ENCODE measurements around the gene FZD2.

Gene FZD2

GRCh38 chr17:44558334-44558709 lies 1.0 kb downstream of the FZD2 start:
- Histone ChIP-seq H3K27ac (ENCODE audit: low read length) (no peak overlapping the region), H3K9ac (ENCODE audit: low read depth, low read length) (no peak overlapping the region), H3K4me1 (ENCODE audit: insufficient read depth, low read length) (peaks cover 28% of the 10 kb centered on the region), H3K27me3 (ENCODE audit: insufficient read depth, low read length, poor library complexity) (peaks cover 10% of the 10 kb centered on the region), H3K4me3 (ENCODE audit: low read depth in 1 of 2, low read length in 2 of 2) (no peak overlapping the region), H4K20me1 (ENCODE audit: insufficient read depth, low read length) (no peaks in the 10 kb centered on the region; the same call in 1 of the 2 replicates), H3K9me3 (ENCODE audit: insufficient read depth, low read length, severe bottlenecking) (no peaks in the 10 kb centered on the region), H3K4me2 (ENCODE audit: insufficient read depth, low read length) (peak overlapping the region; percentile 85; the same call in 1 of the 2 replicates), H3K36me3 (ENCODE audit: insufficient read depth, low read length) (peaks cover 5% of the 10 kb centered on the region; the same call in 1 of the 2 replicates), H2AFZ (ENCODE audit: low read depth, low read length) (no peak overlapping the region), H3K79me2 (ENCODE audit: insufficient read depth, low read length) (no peaks in the 10 kb centered on the region)
- TF ChIP-seq EZH2 (IDR thresholded peaks at IDR 0.05; ENCODE audit: borderline replicate concordance, low read depth, low read length, severe bottlenecking) (no peak), CTCF (IDR thresholded peaks at IDR 0.05; ENCODE audit: borderline replicate concordance, extremely low read depth, low read length, poor library complexity, severe bottlenecking) (no peak)
- ATAC-seq (ENCODE audit: insufficient read depth, low read depth) (no peak), DNase-seq (no peak)

- Histone ChIP-seq H2AFZ (ENCODE audit: low read depth, low read length) (no peak overlapping the region), H3K9ac (ENCODE audit: low read depth, low read length) (no peak overlapping the region), H4K20me1 (ENCODE audit: insufficient read depth, low read length) (no peaks in the 10 kb centered on the region; the same call in 1 of the 2 replicates), H3K4me2 (ENCODE audit: insufficient read depth, low read length) (peak overlapping the region; percentile 85), H3K27ac (ENCODE audit: low read length) (no peak overlapping the region), H3K4me1 (ENCODE audit: insufficient read depth, low read length) (peaks cover 28% of the 10 kb centered on the region), H3K9me3 (ENCODE audit: insufficient read depth, low read length, severe bottlenecking) (no peaks in the 10 kb centered on the region), H3K4me3 (ENCODE audit: low read depth in 1 of 2, low read length in 2 of 2) (no peak overlapping the region), H3K36me3 (ENCODE audit: insufficient read depth, low read length) (peaks cover 5% of the 10 kb centered on the region; the same call in 1 of the 2 replicates), H3K27me3 (ENCODE audit: insufficient read depth, low read length, poor library complexity) (peaks cover 10% of the 10 kb centered on the region), H3K79me2 (ENCODE audit: insufficient read depth, low read length) (no peaks in the 10 kb centered on the region)
- no peak for TF ChIP-seq CTCF (IDR thresholded peaks at IDR 0.05; ENCODE audit: borderline replicate concordance, extremely low read depth, low read length, poor library complexity, severe bottlenecking)
- no peak for TF ChIP-seq EZH2 (IDR thresholded peaks at IDR 0.05; ENCODE audit: borderline replicate concordance, low read depth, low read length, severe bottlenecking)
- DNase-seq (no peak), ATAC-seq (ENCODE audit: insufficient read depth, low read depth) (no peak)
Measured at GRCh38 chr17:44558710-44559633, 1.7 kb downstream of the FZD2 start.

- peaks cover 28% of the 10 kb centered on the region for H3K4me1 ChIP-seq (ENCODE audit: insufficient read depth, low read length)
- H3K9ac ChIP-seq (ENCODE audit: low read depth, low read length): no peak overlapping the region
- peaks cover 10% of the 10 kb centered on the region for H3K27me3 ChIP-seq (ENCODE audit: insufficient read depth, low read length, poor library complexity)
- H3K36me3 ChIP-seq (ENCODE audit: insufficient read depth, low read length): peaks cover 5% of the 10 kb centered on the region; the same call in 1 of the 2 replicates
- ATAC-seq (ENCODE audit: insufficient read depth, low read depth) (no peak), DNase-seq (no peak)
- no peaks in the 10 kb centered on the region for H3K9me3 ChIP-seq (ENCODE audit: insufficient read depth, low read length, severe bottlenecking)
- H3K4me3 ChIP-seq (ENCODE audit: low read depth in 1 of 2, low read length in 2 of 2): no peak overlapping the region
- no peaks in the 10 kb centered on the region for H3K79me2 ChIP-seq (ENCODE audit: insufficient read depth, low read length)
- no peaks in the 10 kb centered on the region; the same call in 1 of the 2 replicates for H4K20me1 ChIP-seq (ENCODE audit: insufficient read depth, low read length)
- H2AFZ ChIP-seq (ENCODE audit: low read depth, low read length): no peak overlapping the region
- no peak for TF ChIP-seq EZH2 (IDR thresholded peaks at IDR 0.05; ENCODE audit: borderline replicate concordance, low read depth, low read length, severe bottlenecking)
- no peak for TF ChIP-seq CTCF (IDR thresholded peaks at IDR 0.05; ENCODE audit: borderline replicate concordance, extremely low read depth, low read length, poor library complexity, severe bottlenecking)
- H3K4me2 ChIP-seq (ENCODE audit: insufficient read depth, low read length): peak overlapping the region; percentile 1; the same call in 1 of the 2 replicates
- H3K27ac ChIP-seq (ENCODE audit: low read length): no peak overlapping the region
Measured at GRCh38 chr17:44559634-44560554, 2.6 kb downstream of the FZD2 start.
